CD4-positive, alpha-beta T cell treated with Interleukin-15 for 1 hour (primary cell): ENCODE data around the gene CDH20.
"Not testable (repeated sequence)": the region's sequence is repeated elsewhere in the genome, so short reads cannot be mapped to it uniquely, and the experiment has no call there.

Experiments
- DNase-seq: peaks from one replicate; pipeline ENCODE4 v3.0.0-alpha.2; 2020

CDH20 gene

GRCh38 chr18:61350578-61350977 is 17.3 kb downstream of the CDH20 start:
- no peak for DNase-seq

- DNase-seq: no peak
Observed at GRCh38 chr18:61352059-61352458, 18.8 kb downstream of the CDH20 start.

GRCh38 chr18:61352611-61353010 is 19.4 kb downstream of the CDH20 start:
- DNase-seq: no peak

- DNase-seq: no peak
Observed at GRCh38 chr18:61360404-61361383, 27.5 kb downstream of the CDH20 start.

GRCh38 chr18:61362511-61362910 is 29.3 kb downstream of the CDH20 start:
- DNase-seq: no peak

GRCh38 chr18:61364953-61365352 is 31.7 kb downstream of the CDH20 start:
- DNase-seq: no peak

- DNase-seq: no peak
Observed at GRCh38 chr18:61368001-61368400, 34.8 kb downstream of the CDH20 start.

- DNase-seq: not testable (repeated sequence)
Observed at GRCh38 chr18:61369671-61370070, 36.4 kb downstream of the CDH20 start.

GRCh38 chr18:61371111-61371510 is 37.9 kb downstream of the CDH20 start:
- DNase-seq: no peak

- no peak for DNase-seq
Observed at GRCh38 chr18:61379827-61380226, 46.6 kb downstream of the CDH20 start.

- no peak for DNase-seq
Observed at GRCh38 chr18:61388010-61388409, 54.8 kb downstream of the CDH20 start.

GRCh38 chr18:61394983-61395382 is 61.8 kb downstream of the CDH20 start:
- no peak for DNase-seq

GRCh38 chr18:61397222-61397621 is 64.0 kb downstream of the CDH20 start:
- DNase-seq: no peak

GRCh38 chr18:61398961-61399705 is 65.9 kb downstream of the CDH20 start:
- no peak for DNase-seq

GRCh38 chr18:61400016-61400635 is 66.9 kb downstream of the CDH20 start:
- no peak for DNase-seq

GRCh38 chr18:61400716-61401115 is 67.5 kb downstream of the CDH20 start:
- DNase-seq: no peak

GRCh38 chr18:61402726-61403125 is 69.5 kb downstream of the CDH20 start:
- DNase-seq: no peak

GRCh38 chr18:61413396-61413795 is 80.2 kb downstream of the CDH20 start:
- no peak for DNase-seq

- no peak for DNase-seq
Observed at GRCh38 chr18:61414086-61414485, 80.9 kb downstream of the CDH20 start.

GRCh38 chr18:61419763-61420162 is 86.5 kb downstream of the CDH20 start:
- no peak for DNase-seq

GRCh38 chr18:61420218-61420885 is 87.1 kb downstream of the CDH20 start:
- DNase-seq: no peak

GRCh38 chr18:61426492-61427053 is 93.3 kb downstream of the CDH20 start:
- DNase-seq: no peak

GRCh38 chr18:61428266-61428665 is 95.0 kb downstream of the CDH20 start:
- DNase-seq: no peak
